Stimulated activated CD4-positive, alpha-beta T cell treated with anti-CD3 and anti-CD28 coated beads, Interleukin-4, amount 100 ng/mL, for 1 hour (primary cell): ENCODE data around the gene ZNF331.
"Not testable (repeated sequence)": the region's sequence is repeated elsewhere in the genome, so short reads cannot be mapped to it uniquely, and the experiment has no call there.

ENCODE experiments used
- DNase-seq: peaks from one replicate; pipeline ENCODE4 v3.0.0-alpha.2; 2020

The ZNF331 gene

DNA sequence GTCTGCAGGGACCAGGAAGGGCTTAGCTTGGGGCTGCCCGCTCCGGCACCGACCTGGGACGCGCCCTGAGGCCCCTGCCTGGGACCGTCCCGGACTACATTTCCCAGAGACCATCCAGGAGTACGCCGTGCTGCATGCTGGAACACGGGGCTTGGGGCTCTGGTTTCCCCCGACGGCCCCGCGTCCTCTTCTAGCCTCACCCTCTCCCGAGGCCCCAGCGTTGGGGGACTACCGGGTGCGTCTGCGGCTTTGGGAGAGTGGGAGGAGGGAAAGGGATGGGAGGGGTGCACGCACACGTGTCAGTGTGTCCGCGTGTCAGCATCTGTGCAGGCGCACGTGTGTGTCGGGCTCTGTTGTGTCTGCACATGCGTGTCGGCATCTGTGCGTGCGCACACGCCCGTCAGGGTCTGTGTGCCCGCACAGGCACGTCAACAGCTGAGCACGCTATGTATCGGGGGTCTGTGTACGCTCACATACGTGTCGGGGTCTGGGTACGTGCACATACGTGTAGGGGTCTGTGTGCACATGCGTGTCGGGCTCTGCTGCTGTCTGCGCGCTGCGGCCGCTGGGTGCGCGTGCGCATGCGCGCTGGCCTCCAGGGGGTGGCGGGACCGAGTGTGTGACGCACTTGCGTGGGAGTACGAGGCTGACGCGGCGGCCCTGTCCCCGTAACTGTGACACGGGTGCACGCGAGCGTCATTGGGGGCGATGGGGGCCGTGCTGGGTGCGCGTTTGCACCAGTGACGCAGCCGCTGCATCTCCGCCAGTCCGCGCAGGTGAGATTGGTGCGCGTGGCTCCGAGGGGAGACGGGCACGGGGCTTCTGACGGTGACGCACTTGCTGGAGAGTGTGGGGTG is at the start of gene ZNF331:
TSS of gene ZNF331 (plus strand) at position 625 of the 857 bp plus-strand sequence. CDS start 31,232 bp downstream, outside the sequence.
- peak; percentile 87 for DNase-seq

GRCh38 chr19:53492153-53492552 is 45.8 kb upstream of the ZNF331 start:
- DNase-seq = no peak

GRCh38 chr19:53497311-53498023 is 40.5 kb upstream of the ZNF331 start:
- DNase-seq = not testable (repeated sequence)

GRCh38 chr19:53498024-53498395 is 39.9 kb upstream of the ZNF331 start:
- DNase-seq = not testable (repeated sequence)

DNA sequence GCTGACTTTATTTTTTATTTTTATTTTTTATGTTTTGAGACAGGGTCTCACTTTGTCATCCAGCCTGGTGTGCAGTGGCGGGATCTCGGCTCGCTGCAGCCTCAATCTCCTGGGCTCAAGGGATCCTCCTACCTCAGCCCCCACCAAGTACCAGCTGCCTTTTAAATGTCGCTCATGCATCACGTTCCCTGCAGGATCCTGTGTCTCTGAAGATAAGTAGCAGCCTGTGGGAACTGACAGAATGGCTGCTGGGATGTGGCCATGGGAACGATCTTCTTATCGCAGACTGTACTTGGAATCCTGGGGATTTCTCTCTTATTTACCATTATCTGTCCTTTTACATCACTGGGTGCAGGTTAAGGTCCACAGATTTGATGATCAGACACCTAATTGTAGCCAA is 34.8 kb upstream of the ZNF331 start:
- not testable (repeated sequence) for DNase-seq

DNA sequence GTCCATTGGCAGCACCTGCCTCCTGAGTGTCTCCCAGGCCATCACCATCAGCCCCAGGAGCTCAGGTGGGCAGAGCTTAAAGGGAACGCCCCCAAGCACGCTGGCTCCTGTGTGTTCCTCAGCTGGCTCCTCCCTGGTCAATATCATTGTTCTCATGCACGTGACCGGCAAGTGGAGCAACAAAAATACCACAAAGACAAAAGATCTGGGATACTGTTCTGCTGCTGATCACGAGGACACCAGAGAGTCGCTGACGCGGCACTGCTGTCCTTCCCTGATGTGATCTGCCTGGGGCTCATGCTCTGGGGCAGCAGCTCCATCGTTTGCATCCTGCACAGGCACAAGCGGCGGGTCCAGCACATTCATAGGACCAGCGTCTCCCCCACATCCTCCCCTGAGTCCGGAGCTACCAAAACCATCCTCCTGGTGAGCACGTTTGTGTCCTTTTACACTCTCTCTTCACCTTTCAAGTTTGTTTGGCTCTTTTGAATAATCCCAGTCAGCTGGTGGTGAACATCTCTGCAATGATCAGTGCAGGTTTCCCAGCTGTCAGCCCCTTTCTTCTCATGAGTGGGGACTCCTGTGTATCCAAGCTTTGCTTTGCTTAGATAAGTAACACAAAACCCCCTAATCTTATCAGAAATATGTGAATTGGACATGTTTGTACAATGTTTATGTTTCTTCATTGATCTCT is 34.1 kb upstream of the ZNF331 start:
- not testable (repeated sequence) for DNase-seq

- DNase-seq = not testable (repeated sequence)
These were observed 33.6 kb upstream of the ZNF331 start for GRCh38 chr19:53504365-53504703.

GRCh38 chr19:53504885-53505284 is 33.1 kb upstream of the ZNF331 start:
- no peak for DNase-seq

DNA sequence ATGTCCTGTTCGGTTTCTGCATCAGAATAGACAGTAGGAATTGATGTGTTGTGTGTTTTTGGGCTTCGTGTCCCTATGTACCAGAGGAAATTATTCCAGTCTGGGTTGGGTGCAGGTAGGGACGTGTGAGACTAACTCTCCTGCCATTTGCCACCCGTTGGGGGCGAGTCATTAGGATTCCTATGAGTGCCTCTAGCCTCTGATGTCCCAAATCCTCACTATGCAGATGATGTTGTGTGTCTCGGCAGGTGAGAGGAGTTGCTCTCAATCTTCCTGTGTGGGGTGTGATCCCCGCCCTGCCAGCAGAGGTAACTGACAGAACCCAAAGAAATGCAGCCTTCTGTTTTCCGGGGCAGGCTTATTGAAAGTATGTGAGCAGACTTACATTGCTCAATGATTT is 31.2 kb upstream of the ZNF331 start:
- no peak for DNase-seq

DNA sequence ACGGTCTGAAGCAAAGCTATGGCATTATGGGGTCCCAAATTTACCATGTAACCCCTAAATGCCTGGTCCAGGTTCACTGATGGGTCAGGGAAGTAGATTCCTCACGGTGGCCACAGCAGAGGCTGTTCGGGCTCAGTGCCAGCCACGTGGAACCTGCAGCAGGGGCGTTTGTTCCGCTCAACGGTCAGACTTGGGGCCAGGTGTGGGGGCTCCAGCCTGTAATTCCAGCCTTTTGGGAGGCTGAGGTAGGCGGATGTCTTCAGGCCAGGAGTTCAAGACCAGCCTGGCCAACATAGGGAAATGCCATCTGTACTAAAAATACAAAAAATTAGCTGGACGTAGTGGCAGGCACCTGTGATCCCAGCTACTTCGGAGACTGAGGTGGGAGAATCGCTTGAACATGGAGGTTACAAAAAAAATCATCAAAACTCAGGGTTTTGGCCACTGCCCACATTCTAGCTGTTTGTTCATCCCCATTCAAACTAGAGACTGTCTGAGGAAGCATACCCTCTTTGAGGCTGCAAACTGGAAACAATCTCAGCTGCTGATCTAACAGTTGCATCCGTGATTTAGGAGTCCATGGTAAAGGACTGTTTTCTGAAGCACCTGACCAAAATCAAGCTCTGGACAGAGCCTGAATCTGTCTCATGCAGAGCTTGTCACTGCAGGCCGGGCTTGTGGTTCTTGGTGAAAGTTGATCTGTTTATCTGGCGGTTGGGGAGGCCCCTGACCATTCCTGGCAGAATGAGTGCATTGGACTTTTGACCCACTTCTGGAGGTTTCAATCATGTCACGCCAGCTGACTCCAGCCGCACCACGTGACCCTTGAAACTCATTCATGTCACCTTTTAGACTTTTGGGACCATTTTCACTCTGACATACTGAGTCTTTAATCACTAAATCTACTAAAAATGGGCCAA is 30.2 kb upstream of the ZNF331 start:
- DNase-seq = no peak

DNA sequence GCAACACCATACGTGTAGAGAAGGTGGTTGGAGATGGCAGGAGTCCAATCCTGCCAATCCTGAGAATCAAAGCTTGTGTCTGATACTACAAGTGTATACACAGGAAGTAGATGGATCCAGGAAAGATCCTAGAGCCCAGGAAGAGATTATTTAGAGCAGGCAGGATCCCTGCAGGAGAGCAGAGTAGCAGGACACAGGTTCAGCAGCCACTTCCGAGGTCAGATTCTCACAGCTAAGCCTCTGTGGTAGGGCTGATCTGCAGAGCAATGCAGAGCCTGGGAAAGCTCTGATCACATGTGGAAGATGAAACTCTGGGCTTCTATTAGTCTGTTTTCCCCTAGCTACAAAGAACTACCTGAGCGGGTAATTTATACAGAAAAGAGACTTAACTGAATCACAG is 28.5 kb upstream of the ZNF331 start:
- no peak for DNase-seq

DNA sequence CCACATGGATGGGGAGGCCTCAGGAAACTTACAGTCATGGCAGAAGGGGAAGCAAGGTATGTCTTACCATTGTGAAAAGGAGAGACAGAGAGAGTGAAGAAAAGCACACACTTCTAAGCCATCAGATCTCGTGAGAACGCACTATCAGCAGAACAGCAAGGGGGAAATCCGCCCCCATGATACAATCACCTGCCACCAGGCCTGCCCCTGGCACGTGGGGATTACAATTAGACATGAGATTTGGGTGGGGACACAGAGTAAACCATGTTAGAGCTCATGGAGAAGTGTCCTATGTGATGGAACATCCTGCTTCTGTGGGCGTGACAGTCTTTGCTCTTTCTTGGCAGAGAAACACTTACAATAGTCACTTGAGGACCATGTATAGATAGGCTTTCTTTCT is 28.1 kb upstream of the ZNF331 start:
- no peak for DNase-seq

GRCh38 chr19:53511357-53511756 is 26.6 kb upstream of the ZNF331 start:
- no peak for DNase-seq

- peak; percentile 49 for DNase-seq
These were observed 26.0 kb upstream of the ZNF331 start for GRCh38 chr19:53511933-53512374.

DNA sequence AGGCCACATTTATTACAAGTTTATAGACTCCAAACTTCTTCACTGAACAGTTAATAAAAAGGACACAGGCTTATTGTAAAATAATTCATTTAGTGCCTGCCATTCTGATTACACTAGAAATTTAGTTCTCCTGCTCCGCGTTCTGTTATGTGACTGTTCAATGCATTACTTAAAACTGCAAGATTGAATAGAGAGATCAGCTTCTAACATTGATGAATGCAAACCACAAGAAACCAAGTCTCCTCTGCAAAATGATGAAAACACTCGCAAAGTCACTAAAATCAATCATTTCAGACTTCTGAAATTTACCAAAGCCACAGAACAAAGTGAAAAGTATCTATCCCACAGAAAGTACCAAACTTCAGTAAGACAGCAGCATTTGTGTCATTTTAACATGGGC is 22.9 kb upstream of the ZNF331 start:
- DNase-seq = not testable (repeated sequence)

- no peak for DNase-seq
These were observed 20.7 kb upstream of the ZNF331 start for GRCh38 chr19:53517114-53517741.

- DNase-seq = no peak
These were observed 19.8 kb upstream of the ZNF331 start for GRCh38 chr19:53518121-53518520.

DNA sequence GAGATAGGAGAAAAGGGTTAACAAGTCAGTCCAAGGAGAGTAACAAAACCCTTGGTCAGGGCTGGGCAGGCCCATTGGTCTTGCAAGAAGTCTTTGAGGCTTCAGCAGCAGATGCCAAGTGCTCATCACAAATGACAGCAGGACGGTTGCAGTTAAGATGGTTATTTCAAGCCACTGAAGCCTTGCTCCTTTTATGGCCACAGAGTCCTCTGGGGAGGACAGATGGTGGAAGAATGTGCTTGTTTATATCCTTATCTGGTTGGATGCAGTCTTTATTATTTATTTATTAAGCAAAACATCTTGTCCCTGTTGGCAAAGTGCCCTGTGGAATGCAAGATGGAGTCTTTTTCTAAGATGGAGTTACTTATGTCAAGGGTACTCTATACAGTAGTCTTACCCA is 19.2 kb upstream of the ZNF331 start:
- DNase-seq = no peak

- DNase-seq = no peak
These were observed 18.5 kb upstream of the ZNF331 start for GRCh38 chr19:53519446-53519845.

DNA sequence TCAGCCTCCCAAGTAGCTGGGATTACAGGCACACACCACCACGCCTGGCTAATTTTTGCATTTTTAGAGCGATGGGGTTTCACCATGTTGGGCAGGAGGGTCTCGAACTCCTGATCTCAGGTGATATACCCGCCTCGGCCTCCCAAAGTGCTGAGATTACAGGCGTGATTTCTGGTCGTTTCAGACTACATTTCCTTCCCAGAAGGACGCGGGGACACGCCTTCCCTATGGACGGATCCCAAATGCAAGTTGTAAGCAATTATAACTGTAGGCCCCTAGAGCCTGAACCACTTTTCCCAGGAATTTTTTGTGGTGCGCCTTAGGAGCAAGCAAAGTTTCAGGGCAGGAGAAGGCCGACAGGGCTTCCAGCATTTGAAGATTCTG is 17.8 kb upstream of the ZNF331 start:
- DNase-seq = no peak

GRCh38 chr19:53520547-53521372 is 17.2 kb upstream of the ZNF331 start:
- peak; percentile 81 for DNase-seq
